ENCODE measurements around the gene DMBX1. TPM values are rescaled to one million over a fixed set of nuclear protein-coding genes. Genes with fewer than 3 reads are reported as not detected.

The DMBX1 gene
- total RNA-seq, 1 donor from 2014 or later, result not detected

DNA sequence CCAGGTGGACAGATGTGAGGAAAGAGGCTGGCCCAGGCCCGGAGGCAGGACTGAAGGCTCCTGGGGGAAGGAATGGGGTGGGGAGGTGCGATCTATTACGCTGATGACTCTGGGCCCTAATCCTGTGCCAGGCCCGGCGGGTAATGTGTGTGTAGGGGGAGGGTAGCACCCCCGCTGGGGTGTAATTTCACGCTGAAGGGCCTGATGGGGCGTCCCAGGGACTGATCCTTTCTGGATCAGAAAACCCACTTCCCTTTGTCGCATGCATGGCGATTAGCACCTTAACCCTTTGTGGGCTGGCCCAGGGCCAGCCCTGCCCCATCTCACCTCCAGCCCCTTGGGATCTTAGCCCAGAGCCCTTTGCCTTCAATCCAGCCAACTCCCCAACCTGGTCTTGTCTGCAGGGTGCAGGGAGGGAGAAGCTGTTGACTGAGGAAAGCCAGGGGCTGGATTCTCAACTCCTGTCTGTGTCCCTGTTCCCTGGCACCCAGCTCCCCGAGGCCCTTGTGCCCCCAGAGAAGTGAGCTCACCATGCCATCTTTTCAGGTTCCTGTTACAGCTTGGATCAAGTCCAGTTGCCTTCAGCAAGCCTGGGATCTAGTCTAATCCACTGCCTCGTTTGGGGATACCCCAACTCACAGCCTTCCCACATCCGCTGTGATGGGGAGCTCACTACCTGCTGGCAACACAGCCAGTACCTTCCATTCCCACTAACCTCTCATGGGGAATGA, 35.8 kb downstream of the DMBX1 start:
- intact Hi-C loops (cut with micrococcal nuclease), result no loop called here
- H3K27me3 Mint-ChIP-seq, result peaks cover 56% of the 10 kb centered on the region
- H3K36me3 Mint-ChIP-seq (ENCODE audit: low read depth), result no peaks in the 10 kb centered on the region
- H3K4me3 Mint-ChIP-seq, result no peak overlapping the region
- CTCF ChIA-PET, result interaction anchor here (2.7 kb wide), 1 partner anchor 78 kb away, joined by 15 read pairs; no protein-coding TSS in a partner anchor
- no peak overlapping the region for H3K27ac Mint-ChIP-seq
- no peaks in the 10 kb centered on the region for H3K9me3 Mint-ChIP-seq
- DNase-seq (no peak), ATAC-seq (ENCODE audit: low read depth) (no peak)
- TF ChIP-seq, protein P1, sequence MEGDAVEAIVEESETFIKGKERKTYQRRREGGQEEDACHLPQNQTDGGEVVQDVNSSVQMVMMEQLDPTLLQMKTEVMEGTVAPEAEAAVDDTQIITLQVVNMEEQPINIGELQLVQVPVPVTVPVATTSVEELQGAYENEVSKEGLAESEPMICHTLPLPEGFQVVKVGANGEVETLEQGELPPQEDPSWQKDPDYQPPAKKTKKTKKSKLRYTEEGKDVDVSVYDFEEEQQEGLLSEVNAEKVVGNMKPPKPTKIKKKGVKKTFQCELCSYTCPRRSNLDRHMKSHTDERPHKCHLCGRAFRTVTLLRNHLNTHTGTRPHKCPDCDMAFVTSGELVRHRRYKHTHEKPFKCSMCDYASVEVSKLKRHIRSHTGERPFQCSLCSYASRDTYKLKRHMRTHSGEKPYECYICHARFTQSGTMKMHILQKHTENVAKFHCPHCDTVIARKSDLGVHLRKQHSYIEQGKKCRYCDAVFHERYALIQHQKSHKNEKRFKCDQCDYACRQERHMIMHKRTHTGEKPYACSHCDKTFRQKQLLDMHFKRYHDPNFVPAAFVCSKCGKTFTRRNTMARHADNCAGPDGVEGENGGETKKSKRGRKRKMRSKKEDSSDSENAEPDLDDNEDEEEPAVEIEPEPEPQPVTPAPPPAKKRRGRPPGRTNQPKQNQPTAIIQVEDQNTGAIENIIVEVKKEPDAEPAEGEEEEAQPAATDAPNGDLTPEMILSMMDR (IDR thresholded peaks at IDR 0.05), result no peak
- no peaks in the 10 kb centered on the region for H3K4me1 Mint-ChIP-seq
- POLR2A ChIA-PET, result no interaction called here

DNA sequence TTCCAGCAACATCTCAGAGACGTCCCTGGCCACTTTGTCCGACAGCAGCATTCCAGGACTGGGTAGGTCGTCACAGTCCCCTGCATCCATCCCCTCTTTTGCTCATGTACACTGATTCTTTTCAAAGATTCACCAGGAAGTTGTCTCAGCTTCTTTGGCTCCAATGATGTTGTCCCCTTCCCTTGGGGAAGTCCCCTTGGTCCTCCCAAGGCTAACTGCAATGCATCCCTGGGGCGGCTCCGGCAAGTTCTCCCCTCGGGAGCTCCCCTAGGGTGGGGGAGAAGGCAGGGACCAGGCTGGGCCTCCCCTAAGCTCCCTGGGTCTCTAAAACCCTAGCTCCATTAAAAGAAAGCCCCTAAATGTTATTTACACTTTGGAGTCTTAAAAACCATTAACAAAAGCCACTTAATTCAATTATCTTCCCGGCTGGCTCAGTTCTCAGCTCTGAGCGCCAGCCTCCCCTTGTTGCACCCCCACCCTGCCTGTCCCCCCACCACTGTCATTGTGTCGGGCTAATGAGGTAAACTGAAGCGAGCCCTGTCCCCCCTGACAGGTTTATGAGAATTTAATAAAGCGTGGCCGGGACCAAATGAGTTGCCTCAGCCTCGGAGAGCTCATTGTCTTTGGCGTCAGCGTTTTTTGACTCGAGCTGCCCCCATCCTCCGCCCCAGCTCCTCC, 36.5 kb downstream of the DMBX1 start:
- intact Hi-C loops (cut with micrococcal nuclease), result no loop called here
- ATAC-seq (ENCODE audit: low read depth) (no peak), DNase-seq (no peak)
- peaks cover 61% of the 10 kb centered on the region for H3K27me3 Mint-ChIP-seq
- ChIA-PET POLR2A (no interaction called here), CTCF (interaction anchor here (0.5 to 2.7 kb wide), 4 partner anchors 49 to 123 kb away, joined by 3 to 15 read pairs (median 6); no protein-coding TSS in a partner anchor)
- TF ChIP-seq, protein P1 (IDR thresholded peaks at IDR 0.05), result no peak
- no peaks in the 10 kb centered on the region for H3K36me3 Mint-ChIP-seq (ENCODE audit: low read depth)
- H3K4me3 Mint-ChIP-seq, result no peak overlapping the region
- no peak overlapping the region for H3K27ac Mint-ChIP-seq
- no peaks in the 10 kb centered on the region for H3K4me1 Mint-ChIP-seq
- H3K9me3 Mint-ChIP-seq, result no peaks in the 10 kb centered on the region

DNA sequence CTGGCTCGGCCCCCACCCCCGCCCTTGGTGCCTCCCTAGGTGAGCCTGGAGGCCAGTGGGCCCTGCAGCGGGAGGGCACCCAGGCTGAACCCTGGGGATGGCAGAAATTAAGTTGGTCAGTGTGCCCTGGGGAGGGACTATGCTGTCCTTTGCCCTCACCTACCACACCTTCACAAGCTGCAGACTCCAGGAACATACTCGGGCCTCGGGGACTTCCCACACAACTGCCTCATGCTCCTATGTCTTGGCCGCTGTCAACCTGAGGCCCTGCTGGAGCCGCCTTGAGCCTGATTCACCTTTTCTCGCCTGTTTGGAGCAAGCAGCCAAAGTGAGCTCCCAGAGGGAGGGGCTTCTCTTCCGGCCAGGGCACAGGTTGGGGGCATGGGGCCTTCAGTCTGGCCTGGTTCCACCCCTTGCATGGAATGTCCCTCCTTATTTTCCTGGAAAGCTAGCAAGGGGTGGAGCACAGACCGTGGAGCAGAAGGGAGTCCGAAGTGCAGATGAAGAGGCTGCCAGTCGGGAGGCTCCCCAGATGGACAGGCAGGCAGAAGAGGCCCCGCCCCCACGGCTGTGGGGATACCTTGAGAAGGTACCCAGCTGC, 37.2 kb downstream of the DMBX1 start:
- H3K4me1 Mint-ChIP-seq, result no peaks in the 10 kb centered on the region
- no peaks in the 10 kb centered on the region for H3K9me3 Mint-ChIP-seq
- TF ChIP-seq, protein P1 (IDR thresholded peaks at IDR 0.05), result no peak
- intact Hi-C loops (cut with micrococcal nuclease), result no loop called here
- DNase-seq (no peak), ATAC-seq (ENCODE audit: low read depth) (no peak)
- no peaks in the 10 kb centered on the region for H3K36me3 Mint-ChIP-seq (ENCODE audit: low read depth)
- ChIA-PET CTCF (interaction anchor here (0.5 to 2.7 kb wide), 6 partner anchors 50 to 158 kb away, joined by 3 to 15 read pairs (median 4); no protein-coding TSS in a partner anchor), POLR2A (no interaction called here)
- H3K4me3 Mint-ChIP-seq, result no peak overlapping the region
- H3K27ac Mint-ChIP-seq, result no peak overlapping the region
- H3K27me3 Mint-ChIP-seq, result peaks cover 65% of the 10 kb centered on the region

DNA sequence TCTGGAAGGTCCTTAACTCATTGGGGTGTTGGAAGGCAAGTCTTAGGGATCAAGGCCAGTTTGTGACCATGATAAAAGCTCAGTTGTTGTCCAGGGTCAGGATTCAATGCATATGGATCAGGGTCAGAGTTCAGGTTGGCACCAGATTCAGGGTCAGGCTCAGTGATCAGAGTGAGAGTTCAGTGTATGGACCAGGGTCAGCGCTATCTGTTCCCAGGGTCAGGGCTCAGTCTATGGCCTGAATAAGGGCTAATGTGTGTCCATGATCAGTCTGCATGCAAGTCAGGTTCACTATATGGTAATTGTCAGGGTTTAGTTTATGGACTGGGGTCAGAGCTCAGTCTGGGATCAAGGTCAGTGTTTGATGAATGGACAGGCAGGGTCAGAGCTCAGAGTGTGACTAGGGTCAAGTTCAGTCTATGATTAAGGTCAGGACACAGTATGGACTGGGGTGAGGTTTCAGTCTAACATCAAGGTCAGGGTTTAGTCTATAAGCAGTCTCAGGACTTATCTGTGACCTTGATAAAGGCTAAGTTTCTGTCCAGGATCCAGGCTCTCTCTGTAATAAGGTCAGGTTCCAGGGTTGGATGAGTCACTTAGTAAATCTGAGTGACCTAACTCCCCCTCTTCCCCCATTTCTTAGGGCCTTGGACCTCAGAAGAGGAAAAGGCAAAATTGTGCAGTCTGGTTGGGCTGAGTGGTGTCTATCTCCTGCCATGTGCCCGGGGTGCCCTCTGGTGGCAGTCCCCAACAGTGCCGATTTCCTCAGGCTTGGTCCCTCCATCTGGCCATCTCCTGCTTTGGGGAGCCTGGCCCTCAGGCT, 38.0 kb downstream of the DMBX1 start:
- ChIA-PET POLR2A (no interaction called here), CTCF (interaction anchor here (0.8 to 2.7 kb wide), 6 partner anchors 48 to 159 kb away, joined by 3 to 23 read pairs (median 6); no protein-coding TSS in a partner anchor)
- no peak overlapping the region for H3K4me3 Mint-ChIP-seq
- TF ChIP-seq, protein P1 (IDR thresholded peaks at IDR 0.05), result no peak
- ATAC-seq (ENCODE audit: low read depth) (peak; percentile 76), DNase-seq (peak; percentile 51)
- peaks cover 1% of the 10 kb centered on the region for H3K4me1 Mint-ChIP-seq
- H3K27me3 Mint-ChIP-seq, result peaks cover 61% of the 10 kb centered on the region
- no peak overlapping the region for H3K27ac Mint-ChIP-seq
- no peaks in the 10 kb centered on the region for H3K9me3 Mint-ChIP-seq
- intact Hi-C loops (cut with micrococcal nuclease), result loop anchor here (1.0 to 2.0 kb wide), 4 partner anchors 50 to 121 kb away; no protein-coding TSS in a partner anchor
- no peaks in the 10 kb centered on the region for H3K36me3 Mint-ChIP-seq (ENCODE audit: low read depth)

Data from activated B cell treated with CpG ODN at 0.5 μM for 24 hours (primary cell).